Loucy (cell line): ENCODE data around the gene MTR.

Experiments
- H2AFZ ChIP-seq: fragments of 200-600 bp; sonication (generic); 2 replicates; pipeline ENCODE4 v1.6.0; 2016; ENCODE audit warnings: antibody characterized with exemption, mild to moderate bottlenecking, low read length, moderate library complexity
- H3F3A ChIP-seq: fragments of 200-600 bp; 2 replicates; pipeline ENCODE4 v1.6.0; 2016; ENCODE audit warnings: antibody characterized with exemption, low read depth, mild to moderate bottlenecking
- H3K27me3 ChIP-seq: fragments of 200-600 bp; sonication (generic); 2 replicates; pipeline ENCODE4 v1.6.1; 2014; ENCODE audit warnings: low read length, mild to moderate bottlenecking; ENCODE audit not compliant: insufficient read depth, poor library complexity, severe bottlenecking
- H3K36me3 ChIP-seq: fragments of 200-600 bp; sonication (generic); 2 replicates; pipeline ENCODE4 v1.6.1; 2016; ENCODE audit warnings: low read length; ENCODE audit not compliant: insufficient read depth
- H3K4me1 ChIP-seq: fragments of 200-600 bp; sonication (generic); 2 replicates; pipeline ENCODE4 v1.5.1; 2014; ENCODE audit warnings: low read length, mild to moderate bottlenecking; ENCODE audit not compliant: insufficient read depth, poor library complexity, severe bottlenecking
- H3K4me2 ChIP-seq: fragments of 200-600 bp; sonication (generic); 2 replicates; pipeline ENCODE4 v1.6.0; 2014; ENCODE audit warnings: antibody characterized with exemption, low read length, low read depth, mild to moderate bottlenecking; ENCODE audit not compliant: poor library complexity, severe bottlenecking
- H3K4me3 ChIP-seq: fragments of 200-600 bp; sonication (generic); 2 replicates; pipeline ENCODE4 v1.5.1; 2014; ENCODE audit warnings: low read length, mild to moderate bottlenecking, mixed read lengths; ENCODE audit not compliant: poor library complexity, severe bottlenecking
- H3K79me2 ChIP-seq: fragments of 200-600 bp; sonication (generic); 2 replicates; pipeline ENCODE4 v1.6.1; 2014; ENCODE audit warnings: low read length; ENCODE audit not compliant: insufficient read depth
- H3K9ac ChIP-seq: fragments of 200-600 bp; sonication (generic); 2 replicates; pipeline ENCODE4 v1.6.0; 2014; ENCODE audit warnings: mild to moderate bottlenecking, low read depth, low read length, moderate library complexity; ENCODE audit not compliant: poor library complexity, severe bottlenecking
- H3K9me2 ChIP-seq: fragments of 200-600 bp; sonication (generic); replicated peaks from 2 replicates; pipeline ENCODE4 v1.6.1; 2016; ENCODE audit warnings: low read depth, low read length, mixed read lengths
- H3K9me3 ChIP-seq: fragments of 200-600 bp; sonication (generic); 2 replicates; pipeline ENCODE4 v1.6.1; 2014; ENCODE audit warnings: mild to moderate bottlenecking, antibody characterized with exemption, low read length, low read depth; ENCODE audit not compliant: insufficient read depth
- H4K20me1 ChIP-seq: fragments of 200-600 bp; sonication (generic); 2 replicates; pipeline ENCODE4 v1.6.0; 2014; ENCODE audit warnings: antibody characterized with exemption, low read length, mild to moderate bottlenecking; ENCODE audit not compliant: insufficient read depth, poor library complexity, severe bottlenecking
- CTCF ChIP-seq: fragments of 200-600 bp; sonication (generic); conservative IDR thresholded peaks from 2 replicates; pipeline ENCODE4 v1.5.1; 2014; ENCODE audit warnings: mild to moderate bottlenecking, antibody characterized with exemption, low read length
- EZH2phosphoT487 ChIP-seq: fragments of 200-600 bp; IDR thresholded peaks from 2 replicates; pipeline ENCODE4 v1.6.1; 2018; ENCODE audit warnings: antibody characterized with exemption, mild to moderate bottlenecking, moderate library complexity, borderline replicate concordance

Gene MTR

GRCh38 chr1:236795035-236795756 lies at the start of gene MTR:
MTR (plus strand) TSS chr1:236795292; CDS start chr1:236795704, 412 bp downstream.
- Histone ChIP-seq H3K4me1 (peaks cover 23% of the 10 kb centered on the region), H3K36me3 (no peaks in the 10 kb centered on the region), H3F3A (no peaks in the 10 kb centered on the region), H3K79me2 (peaks cover 48% of the 10 kb centered on the region), H2AFZ (peak within 1 kb of the TSS; percentile 96), H3K9me2 (no peaks in the 10 kb centered on the region), H3K9me3 (no peaks in the 10 kb centered on the region), H3K27me3 (peaks cover 24% of the 10 kb centered on the region), H3K4me3 (peak within 1 kb of the TSS; percentile 93), H3K9ac (peak within 1 kb of the TSS; percentile 86), H4K20me1 (peaks cover 19% of the 10 kb centered on the region), H3K4me2 (peak within 1 kb of the TSS; percentile 95)
- TF ChIP-seq EZH2phosphoT487 (no peak), CTCF (no peak)

- no peaks in the 10 kb centered on the region for H3K36me3 ChIP-seq
- H4K20me1 ChIP-seq, result no peaks in the 10 kb centered on the region
- no peaks in the 10 kb centered on the region for H3K79me2 ChIP-seq
- no peaks in the 10 kb centered on the region for H3K4me1 ChIP-seq
- no peak overlapping the region for H3K9ac ChIP-seq
- no peaks in the 10 kb centered on the region for H3K9me2 ChIP-seq
- no peak overlapping the region for H2AFZ ChIP-seq
- no peak overlapping the region for H3K4me2 ChIP-seq
- no peaks in the 10 kb centered on the region for H3K9me3 ChIP-seq
- no peak overlapping the region for H3K4me3 ChIP-seq
- no peaks in the 10 kb centered on the region for H3F3A ChIP-seq
- TF ChIP-seq EZH2phosphoT487 (no peak), CTCF (no peak)
- H3K27me3 ChIP-seq, result no peaks in the 10 kb centered on the region
Observed at GRCh38 chr1:236746785-236747184, 48.3 kb upstream of the MTR start.

GRCh38 chr1:236747311-236747985 lies 47.6 kb upstream of the MTR start:
- Histone ChIP-seq H3K9ac (no peak overlapping the region), H4K20me1 (no peaks in the 10 kb centered on the region), H3K9me2 (no peaks in the 10 kb centered on the region), H3K79me2 (no peaks in the 10 kb centered on the region), H3K9me3 (no peaks in the 10 kb centered on the region), H3K4me3 (no peak overlapping the region), H3K4me1 (no peaks in the 10 kb centered on the region), H3K27me3 (no peaks in the 10 kb centered on the region), H3F3A (no peaks in the 10 kb centered on the region), H3K4me2 (no peak overlapping the region), H3K36me3 (no peaks in the 10 kb centered on the region), H2AFZ (no peak overlapping the region)
- TF ChIP-seq EZH2phosphoT487, result no peak
- TF ChIP-seq CTCF, result no peak
